Chondrocyte (in vitro differentiated cells): ENCODE data around the gene OCSTAMP. TPM values are rescaled to one million over a fixed set of nuclear protein-coding genes. Genes with fewer than 3 reads are reported as not detected.

Source experiments
- DNase-seq: peaks from one replicate; pipeline ENCODE4 v3.0.0; 2021; ENCODE audit warnings: mixed read lengths, low spot score
- H3K27ac Mint-ChIP-seq: one replicate; pipeline ENCODE4 v1.8.0; 2021; ENCODE audit warnings: mild to moderate bottlenecking, moderate library complexity, mixed read lengths; ENCODE audit not compliant: unreplicated experiment
- H3K27me3 Mint-ChIP-seq: 2 replicates; pipeline ENCODE4 v1.8.0; 2021; ENCODE audit warnings: low read depth, mixed read lengths
- H3K36me3 Mint-ChIP-seq: 2 replicates; pipeline ENCODE4 v1.8.0; 2021; ENCODE audit warnings: low read depth, mixed read lengths
- H3K4me1 Mint-ChIP-seq: 2 replicates; pipeline ENCODE4 v1.8.0; 2021; ENCODE audit warnings: low read depth, mild to moderate bottlenecking, mixed read lengths
- H3K4me3 Mint-ChIP-seq: one replicate; pipeline ENCODE4 v1.8.0; 2021; ENCODE audit warnings: mild to moderate bottlenecking, moderate library complexity, mixed read lengths; ENCODE audit not compliant: unreplicated experiment
- H3K9me3 Mint-ChIP-seq: 2 replicates; pipeline ENCODE4 v1.8.0; 2021; ENCODE audit warnings: low read depth, mixed read lengths
- CTCF ChIP-seq: fragments of 200-600 bp; sonication (generic); IDR thresholded peaks from 2 replicates; pipeline ENCODE4 v1.5.0; 2021; ENCODE audit warnings: antibody characterized with exemption, mild to moderate bottlenecking, moderate library complexity
- total RNA-seq: library from RNA; stranded (reverse); gene quantifications from 3 replicates; pipeline ENCODE4 v1.2.1, GENCODE V29; 2021

Gene OCSTAMP
- total RNA-seq, 1 donor from 2014 or later: not detected

GRCh38 chr20:46558511-46558959, 8.1 kb upstream of the OCSTAMP start:
- Mint-ChIP-seq H3K27ac (peak overlapping the region; percentile 59), H3K4me1 (peaks cover 11% of the 10 kb centered on the region)

GRCh38 chr20:46557231-46557956, 6.9 kb upstream of the OCSTAMP start:
- no peaks in the 10 kb centered on the region for H3K9me3 Mint-ChIP-seq
- H3K36me3 Mint-ChIP-seq: no peaks in the 10 kb centered on the region
- H3K4me1 Mint-ChIP-seq: peaks cover 11% of the 10 kb centered on the region
- TF ChIP-seq CTCF: no peak
- no peaks in the 10 kb centered on the region for H3K27me3 Mint-ChIP-seq
- no peak overlapping the region for H3K27ac Mint-ChIP-seq
- DNase-seq: no peak
- no peak overlapping the region for H3K4me3 Mint-ChIP-seq

More at GRCh38 chr20:46558511-46558959, 8.1 kb upstream of the OCSTAMP start:
- no peaks in the 10 kb centered on the region for H3K27me3 Mint-ChIP-seq
- no peak overlapping the region for H3K4me3 Mint-ChIP-seq
- no peaks in the 10 kb centered on the region for H3K36me3 Mint-ChIP-seq
- DNase-seq: no peak
- H3K9me3 Mint-ChIP-seq: no peaks in the 10 kb centered on the region
- no peak for TF ChIP-seq CTCF

GRCh38 chr20:46555370-46555956, 5.0 kb upstream of the OCSTAMP start:
- H3K36me3 Mint-ChIP-seq: no peaks in the 10 kb centered on the region
- H3K9me3 Mint-ChIP-seq: no peaks in the 10 kb centered on the region
- no peaks in the 10 kb centered on the region for H3K27me3 Mint-ChIP-seq

GRCh38 chr20:46554828-46555227, 4.4 kb upstream of the OCSTAMP start:
- no peak for DNase-seq
- H3K36me3 Mint-ChIP-seq: no peaks in the 10 kb centered on the region
- H3K9me3 Mint-ChIP-seq: no peaks in the 10 kb centered on the region
- H3K4me1 Mint-ChIP-seq: peaks cover 11% of the 10 kb centered on the region
- H3K4me3 Mint-ChIP-seq: no peak overlapping the region
- TF ChIP-seq CTCF: no peak
- no peaks in the 10 kb centered on the region for H3K27me3 Mint-ChIP-seq
- H3K27ac Mint-ChIP-seq: no peak overlapping the region

More at GRCh38 chr20:46555370-46555956, 5.0 kb upstream of the OCSTAMP start:
- peaks cover 11% of the 10 kb centered on the region for H3K4me1 Mint-ChIP-seq
- no peak for DNase-seq
- H3K4me3 Mint-ChIP-seq: no peak overlapping the region
- H3K27ac Mint-ChIP-seq: no peak overlapping the region
- TF ChIP-seq CTCF: no peak

- no peak overlapping the region for H3K4me3 Mint-ChIP-seq
- no peaks in the 10 kb centered on the region for H3K9me3 Mint-ChIP-seq
- H3K36me3 Mint-ChIP-seq: no peaks in the 10 kb centered on the region
- DNase-seq: no peak
- no peak for TF ChIP-seq CTCF
- H3K27me3 Mint-ChIP-seq: no peaks in the 10 kb centered on the region
- H3K4me1 Mint-ChIP-seq: peaks cover 10% of the 10 kb centered on the region
- H3K27ac Mint-ChIP-seq: no peak overlapping the region
These were observed 3.5 kb upstream of the OCSTAMP start for GRCh38 chr20:46553926-46554325.
